ENCODE measurements around the gene PIK3C2G.
"Not testable (repeated sequence)": the region's sequence is repeated elsewhere in the genome, so short reads cannot be mapped to it uniquely, and the experiment has no call there.

Gene PIK3C2G

GRCh38 chr12:18254081-18254480, 7.2 kb upstream of the PIK3C2G start:
- no peak for TF ChIP-seq Cebpa-rat (IDR thresholded peaks at IDR 0.05)
- H3K4me2 ChIP-seq: no peak overlapping the region
- no peaks in the 10 kb centered on the region for H3K9me3 ChIP-seq (replicated peaks in 1 of 11)
- H3K27ac ChIP-seq: no peak overlapping the region
- no peaks in the 10 kb centered on the region for H3K27me3 ChIP-seq
- no peaks in the 10 kb centered on the region for H3K4me1 ChIP-seq
- H3K9ac ChIP-seq: no peak overlapping the region
- no peak overlapping the region for H3K4me3 ChIP-seq
- no peaks in the 10 kb centered on the region for H4K20me1 ChIP-seq
- H3K36me3 ChIP-seq: no peaks in the 10 kb centered on the region

- not testable (repeated sequence) for H3K4me2 ChIP-seq; H3K27me3 ChIP-seq; H3K9ac ChIP-seq; H4K20me1 ChIP-seq; H3K36me3 ChIP-seq; H3K4me1 ChIP-seq; H3K27ac ChIP-seq; H3K9me3 ChIP-seq (replicated peaks in 1 of 11); H3K4me3 ChIP-seq
Measured at GRCh38 chr12:18255004-18255403, 6.3 kb upstream of the PIK3C2G start.

DNA sequence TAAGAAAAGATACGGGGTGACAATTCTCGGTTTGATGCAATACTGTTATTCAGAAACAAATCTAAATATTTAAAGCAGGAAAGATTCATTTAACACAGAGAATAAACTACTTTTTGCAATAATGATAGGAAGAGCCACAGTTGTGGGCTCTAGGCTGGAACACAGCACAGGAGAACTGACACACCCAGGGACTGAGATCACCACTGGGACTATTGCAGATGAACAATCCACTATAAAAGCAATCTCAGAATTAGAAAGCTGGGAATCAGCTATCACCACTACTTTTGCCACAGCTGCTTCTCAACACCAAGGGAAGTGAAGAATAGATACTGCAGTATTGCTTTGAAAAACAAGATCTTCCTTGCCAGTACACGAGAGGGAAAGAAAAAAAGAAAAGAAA, 4.1 kb upstream of the PIK3C2G start:
- no peak overlapping the region for H3K27ac ChIP-seq
- no peaks in the 10 kb centered on the region for H3K36me3 ChIP-seq
- H3K27me3 ChIP-seq: no peaks in the 10 kb centered on the region
- no peaks in the 10 kb centered on the region for H3K9me3 ChIP-seq (replicated peaks in 1 of 11)
- H3K4me3 ChIP-seq: no peak overlapping the region
- no peaks in the 10 kb centered on the region for H4K20me1 ChIP-seq
- no peaks in the 10 kb centered on the region for H3K4me1 ChIP-seq
- TF ChIP-seq Cebpa-rat (IDR thresholded peaks at IDR 0.05): no peak
- H3K9ac ChIP-seq: no peak overlapping the region
- no peak overlapping the region for H3K4me2 ChIP-seq

- no peak overlapping the region for H3K4me2 ChIP-seq
- no peaks in the 10 kb centered on the region for H4K20me1 ChIP-seq
- no peak overlapping the region for H3K9ac ChIP-seq
- H3K36me3 ChIP-seq: no peaks in the 10 kb centered on the region
- TF ChIP-seq Cebpa-rat (IDR thresholded peaks at IDR 0.05): no peak
- no peak overlapping the region for H3K4me3 ChIP-seq
- no peaks in the 10 kb centered on the region for H3K9me3 ChIP-seq (replicated peaks in 1 of 11)
- no peaks in the 10 kb centered on the region for H3K27me3 ChIP-seq
- no peaks in the 10 kb centered on the region for H3K4me1 ChIP-seq
- H3K27ac ChIP-seq: no peak overlapping the region
Measured at GRCh38 chr12:18258929-18259328, 2.4 kb upstream of the PIK3C2G start.

- H3K36me3 ChIP-seq: no peaks in the 10 kb centered on the region
- no peaks in the 10 kb centered on the region for H3K4me1 ChIP-seq
- no peak for TF ChIP-seq Cebpa-rat (IDR thresholded peaks at IDR 0.05)
- H3K27me3 ChIP-seq: no peaks in the 10 kb centered on the region
- H4K20me1 ChIP-seq: no peaks in the 10 kb centered on the region
- H3K9ac ChIP-seq: no peak overlapping the region
- H3K9me3 ChIP-seq (replicated peaks in 1 of 11): no peaks in the 10 kb centered on the region
- H3K27ac ChIP-seq: no peak overlapping the region
- no peak overlapping the region for H3K4me3 ChIP-seq
- H3K4me2 ChIP-seq: no peak overlapping the region
Measured at GRCh38 chr12:18259906-18260682, 1.2 kb upstream of the PIK3C2G start.

DNA sequence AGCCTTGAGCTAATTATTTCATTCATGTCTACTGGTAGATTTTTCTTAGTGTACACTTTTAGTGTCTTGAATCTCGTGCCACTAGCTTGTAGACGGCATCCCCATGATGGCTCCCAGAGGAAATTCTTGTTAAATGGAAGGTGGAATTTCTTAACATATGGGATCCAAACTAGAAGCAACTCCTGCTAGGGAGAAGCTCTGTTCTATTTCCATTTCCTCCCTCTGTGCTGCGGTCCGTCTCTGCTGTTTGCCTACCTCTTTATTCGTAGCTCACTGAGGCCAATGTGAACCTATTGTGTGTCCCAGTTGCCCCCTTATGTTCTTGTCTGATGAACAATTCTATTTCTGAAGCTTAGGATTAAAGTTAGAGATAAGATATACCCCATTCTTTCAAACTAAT, 588 bp downstream of the PIK3C2G start:
- no peaks in the 10 kb centered on the region for H3K36me3 ChIP-seq
- no peak overlapping the region for H3K4me3 ChIP-seq
- H3K4me2 ChIP-seq: no peak overlapping the region

GRCh38 chr12:18262514-18262913, 1.2 kb downstream of the PIK3C2G start:
- Histone ChIP-seq H3K4me2 (no peak overlapping the region), H3K27ac (no peak overlapping the region), H3K9me3 (replicated peaks in 1 of 11) (no peaks in the 10 kb centered on the region), H3K9ac (no peak overlapping the region), H3K4me3 (no peak overlapping the region), H4K20me1 (no peaks in the 10 kb centered on the region), H3K27me3 (no peaks in the 10 kb centered on the region), H3K36me3 (no peaks in the 10 kb centered on the region), H3K4me1 (no peaks in the 10 kb centered on the region)
- no peak for TF ChIP-seq Cebpa-rat (IDR thresholded peaks at IDR 0.05)

More for the DNA sequence above, 588 bp downstream of the PIK3C2G start:
- no peak for TF ChIP-seq Cebpa-rat (IDR thresholded peaks at IDR 0.05)
- Histone ChIP-seq H3K9ac (no peak overlapping the region), H3K9me3 (replicated peaks in 1 of 11) (no peaks in the 10 kb centered on the region), H4K20me1 (no peaks in the 10 kb centered on the region), H3K27me3 (no peaks in the 10 kb centered on the region), H3K27ac (no peak overlapping the region), H3K4me1 (no peaks in the 10 kb centered on the region)

- no peak overlapping the region for H3K27ac ChIP-seq
- no peak overlapping the region for H3K9ac ChIP-seq
- H3K4me2 ChIP-seq: no peak overlapping the region
- H4K20me1 ChIP-seq: no peaks in the 10 kb centered on the region
- H3K36me3 ChIP-seq: no peaks in the 10 kb centered on the region
- no peaks in the 10 kb centered on the region for H3K4me1 ChIP-seq
- H3K27me3 ChIP-seq: no peaks in the 10 kb centered on the region
- no peak overlapping the region for H3K4me3 ChIP-seq
- TF ChIP-seq Cebpa-rat (IDR thresholded peaks at IDR 0.05): no peak
- no peaks in the 10 kb centered on the region for H3K9me3 ChIP-seq (replicated peaks in 1 of 11)
Measured at GRCh38 chr12:18264581-18265075, 3.3 kb downstream of the PIK3C2G start.

- Histone ChIP-seq H3K9me3 (replicated peaks in 1 of 11) (no peaks in the 10 kb centered on the region), H3K27ac (no peak overlapping the region), H3K36me3 (no peaks in the 10 kb centered on the region), H3K27me3 (no peaks in the 10 kb centered on the region), H3K9ac (no peak overlapping the region), H3K4me1 (no peaks in the 10 kb centered on the region), H4K20me1 (no peaks in the 10 kb centered on the region), H3K4me2 (no peak overlapping the region), H3K4me3 (no peak overlapping the region)
- TF ChIP-seq Cebpa-rat (IDR thresholded peaks at IDR 0.05): no peak
Measured at GRCh38 chr12:18267427-18268099, 6.2 kb downstream of the PIK3C2G start.

DNA sequence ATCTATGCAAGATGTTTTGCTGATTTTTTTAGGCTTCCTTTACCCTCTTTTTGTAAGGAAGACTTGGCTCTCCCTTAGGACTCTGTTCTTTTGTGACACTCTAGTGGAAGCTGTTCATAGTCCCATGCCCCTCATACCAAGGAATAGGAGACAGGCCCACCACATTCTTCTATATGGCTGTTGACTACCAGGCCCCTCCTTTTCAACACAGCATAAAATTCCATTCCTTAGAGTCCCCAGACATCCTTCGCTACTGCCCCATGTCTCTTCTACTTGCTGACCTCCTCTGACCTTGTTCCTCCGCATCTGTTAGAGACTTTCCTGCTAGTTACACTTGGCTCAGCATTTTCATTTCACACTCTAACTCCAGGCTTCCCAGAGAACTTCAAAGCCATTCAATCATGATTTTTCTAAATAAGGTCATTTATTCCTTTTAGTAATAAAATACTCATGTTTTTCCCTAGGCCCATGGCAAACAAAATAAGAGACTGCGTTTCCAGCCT, 9.7 kb downstream of the PIK3C2G start:
- no peak overlapping the region for H3K4me2 ChIP-seq
- no peaks in the 10 kb centered on the region for H3K9me3 ChIP-seq (replicated peaks in 1 of 11)
- H3K4me1 ChIP-seq: no peaks in the 10 kb centered on the region
- H3K4me3 ChIP-seq: no peak overlapping the region
- H3K27ac ChIP-seq: no peak overlapping the region
- H3K27me3 ChIP-seq: no peaks in the 10 kb centered on the region
- H3K9ac ChIP-seq: no peak overlapping the region
- TF ChIP-seq Cebpa-rat (IDR thresholded peaks at IDR 0.05): no peak
- H4K20me1 ChIP-seq: no peaks in the 10 kb centered on the region
- no peaks in the 10 kb centered on the region for H3K36me3 ChIP-seq

Measured in BLaER1 treated with 17β-estradiol and CSF1 and Interleukin-3, amounts not matched to agents 10 nM and 100 nM (cell line).